Rectal smooth muscle tissue (tissue), 1 donor: ENCODE data around the gene VSIG10L.
A peak's percentile ranks its signal among the peaks of the same experiment; 100 is the strongest.

Experiments used
- H3K27ac ChIP-seq: one replicate; pipeline ENCODE4 v1.7.0; 2013; ENCODE audit warnings: low read depth, low read length, inconsistent platforms
- H3K27me3 ChIP-seq: one replicate; pipeline ENCODE4 v1.7.0; 2013; ENCODE audit warnings: low read length; ENCODE audit not compliant: control insufficient read depth, insufficient read depth
- H3K36me3 ChIP-seq: one replicate; pipeline ENCODE4 v1.7.0; 2013; ENCODE audit warnings: low read length; ENCODE audit not compliant: control insufficient read depth, insufficient read depth
- H3K4me1 ChIP-seq: one replicate; pipeline ENCODE4 v1.7.0; 2013; ENCODE audit warnings: low read length; ENCODE audit not compliant: control insufficient read depth, insufficient read depth
- H3K4me3 ChIP-seq: one replicate; pipeline ENCODE4 v1.7.0; 2013; ENCODE audit warnings: low read length
- H3K9ac ChIP-seq: one replicate; pipeline ENCODE4 v1.7.0; 2013; ENCODE audit warnings: low read length

The VSIG10L gene

GRCh38 chr19:51341976-51342580 lies at the start of gene VSIG10L:
TSS of gene VSIG10L (minus strand) at chr19:51342139. CDS start at chr19:51342124, 15 bp downstream.
- Histone ChIP-seq H3K4me1 (peaks cover 3% of the 10 kb centered on the region), H3K9ac (no peak within 1 kb of the TSS), H3K36me3 (peaks cover 9% of the 10 kb centered on the region), H3K4me3 (no peak within 1 kb of the TSS), H3K27me3 (no peaks in the 10 kb centered on the region), H3K27ac (no peak within 1 kb of the TSS)

- no peaks in the 10 kb centered on the region for H3K36me3 ChIP-seq
- H3K27me3 ChIP-seq = no peaks in the 10 kb centered on the region
- H3K4me1 ChIP-seq = peaks cover 4% of the 10 kb centered on the region
- H3K27ac ChIP-seq = no peak overlapping the region
- H3K4me3 ChIP-seq = no peak overlapping the region
- H3K9ac ChIP-seq = no peak overlapping the region
Observed at GRCh38 chr19:51391073-51391611, 49.2 kb upstream of the VSIG10L start.

- H3K36me3 ChIP-seq = no peaks in the 10 kb centered on the region
- H3K27ac ChIP-seq = no peak overlapping the region
- no peaks in the 10 kb centered on the region for H3K4me1 ChIP-seq
Observed at GRCh38 chr19:51389143-51389542, 47.2 kb upstream of the VSIG10L start.

GRCh38 chr19:51387924-51388389 lies 46.0 kb upstream of the VSIG10L start, which contains the start of gene LIM2:
TSS of gene LIM2 (minus strand) at chr19:51387974. CDS start at chr19:51387443, 531 bp downstream.
- Histone ChIP-seq H3K9ac (no peak within 1 kb of the TSS), H3K27ac (no peak within 1 kb of the TSS), H3K4me1 (no peaks in the 10 kb centered on the region), H3K36me3 (no peaks in the 10 kb centered on the region), H3K4me3 (no peak within 1 kb of the TSS), H3K27me3 (no peaks in the 10 kb centered on the region)

More at GRCh38 chr19:51389143-51389542, 47.2 kb upstream of the VSIG10L start:
- Histone ChIP-seq H3K27me3 (no peaks in the 10 kb centered on the region), H3K9ac (no peak overlapping the region), H3K4me3 (no peak overlapping the region)

- no peak overlapping the region for H3K27ac ChIP-seq
- H3K36me3 ChIP-seq = no peaks in the 10 kb centered on the region
- no peak overlapping the region for H3K9ac ChIP-seq
- no peaks in the 10 kb centered on the region for H3K4me1 ChIP-seq
- no peaks in the 10 kb centered on the region for H3K27me3 ChIP-seq
- H3K4me3 ChIP-seq = no peak overlapping the region
Observed at GRCh38 chr19:51386882-51387520, 45.1 kb upstream of the VSIG10L start.

GRCh38 chr19:51382004-51382403 lies 40.1 kb upstream of the VSIG10L start:
- Histone ChIP-seq H3K27ac (no peak overlapping the region), H3K27me3 (no peaks in the 10 kb centered on the region), H3K4me3 (no peak overlapping the region), H3K4me1 (no peaks in the 10 kb centered on the region), H3K36me3 (no peaks in the 10 kb centered on the region), H3K9ac (no peak overlapping the region)

GRCh38 chr19:51380379-51380778 lies 38.4 kb upstream of the VSIG10L start:
- Histone ChIP-seq H3K27me3 (no peaks in the 10 kb centered on the region), H3K4me1 (no peaks in the 10 kb centered on the region), H3K4me3 (no peak overlapping the region), H3K27ac (no peak overlapping the region), H3K36me3 (no peaks in the 10 kb centered on the region), H3K9ac (no peak overlapping the region)

GRCh38 chr19:51377422-51377821 lies 35.5 kb upstream of the VSIG10L start:
- Histone ChIP-seq H3K4me1 (no peaks in the 10 kb centered on the region), H3K4me3 (no peak overlapping the region), H3K27me3 (no peaks in the 10 kb centered on the region), H3K27ac (no peak overlapping the region), H3K36me3 (no peaks in the 10 kb centered on the region), H3K9ac (no peak overlapping the region)

- no peak overlapping the region for H3K9ac ChIP-seq
- H3K36me3 ChIP-seq = no peaks in the 10 kb centered on the region
- H3K4me1 ChIP-seq = no peaks in the 10 kb centered on the region
- no peak overlapping the region for H3K27ac ChIP-seq
- no peaks in the 10 kb centered on the region for H3K27me3 ChIP-seq
- H3K4me3 ChIP-seq = no peak overlapping the region
Observed at GRCh38 chr19:51375504-51376221, 33.7 kb upstream of the VSIG10L start.

- H3K36me3 ChIP-seq = no peaks in the 10 kb centered on the region
- no peak within 1 kb of the TSS for H3K9ac ChIP-seq
- no peaks in the 10 kb centered on the region for H3K27me3 ChIP-seq
- H3K4me1 ChIP-seq = no peaks in the 10 kb centered on the region
- H3K27ac ChIP-seq = no peak within 1 kb of the TSS
- peak within 1 kb of the TSS; percentile 2 for H3K4me3 ChIP-seq
Observed at GRCh38 chr19:51372649-51373504, 30.9 kb upstream of the VSIG10L start, which contains the start of gene NKG7. TSS of gene NKG7 (minus strand) at chr19:51372654. CDS start at chr19:51372535, 119 bp downstream.

GRCh38 chr19:51372021-51372648 lies 30.2 kb upstream of the VSIG10L start:
- H3K9ac ChIP-seq = no peak overlapping the region
- H3K27ac ChIP-seq = no peak overlapping the region
- H3K4me3 ChIP-seq = peak overlapping the region; percentile 2
- H3K36me3 ChIP-seq = no peaks in the 10 kb centered on the region
- H3K27me3 ChIP-seq = no peaks in the 10 kb centered on the region
- no peaks in the 10 kb centered on the region for H3K4me1 ChIP-seq
